Gastroesophageal sphincter (tissue), 4 donors: ENCODE measurements around the gene DNAH8. TPM values are rescaled to one million over a fixed set of nuclear protein-coding genes. Genes with fewer than 3 reads are reported as not detected.

Experiments
- ATAC-seq: fragments of 150-250 bp; one replicate; pipeline ENCODE4 v1.9.1; 2016; ENCODE audit warnings: mild to moderate bottlenecking, moderate library complexity
- H3K27ac ChIP-seq, 4 donors: fragments of 200-600 bp; sonication (generic) in 3 of 4; 1 replicate in 3 of 4; 2 replicates in 1 of 4; pipeline ENCODE4 v1.5.1; 2016 to 2019
- H3K27me3 ChIP-seq: fragments of 200-600 bp; sonication (generic); one replicate; pipeline ENCODE4 v1.5.1; 2019
- H3K36me3 ChIP-seq, 2 donors: fragments of 200-600 bp; sonication (generic); one replicate each; pipeline ENCODE4 v1.5.1; 2019; ENCODE audit warnings: control low read depth in 1 of 2
- H3K4me1 ChIP-seq, 3 donors: fragments of 200-600 bp; sonication (generic); 1 replicate in 2 of 3; 2 replicates in 1 of 3; pipeline ENCODE4 v1.5.1; 2016 to 2019; ENCODE audit warnings: control low read depth in 2 of 3
- H3K4me3 ChIP-seq, 2 donors: fragments of 200-600 bp; sonication (generic); one replicate each; pipeline ENCODE4 v1.5.1; 2019; ENCODE audit warnings: mild to moderate bottlenecking in 1 of 2, moderate library complexity in 1 of 2
- H3K9me3 ChIP-seq, 3 donors: fragments of 200-600 bp; sonication (generic); one replicate each; pipeline ENCODE4 v1.5.1; 2017 to 2019; ENCODE audit warnings: control low read depth in 2 of 3
- EP300 ChIP-seq: sonication (generic); formaldehyde crosslinking; IDR thresholded peaks from one replicate; pipeline ENCODE4 v1.6.1; 2017; ENCODE audit warnings: antibody characterized with exemption, mild to moderate bottlenecking
- POLR2A ChIP-seq, 2 donors: fragments of 450-650 bp; IDR thresholded peaks; one replicate each; pipeline ENCODE4 v1.6.1; 2017; ENCODE audit warnings: antibody characterized with exemption in 2 of 2, mild to moderate bottlenecking in 2 of 2, moderate library complexity in 1 of 2
- POLR2AphosphoS5 ChIP-seq: sonication (generic); formaldehyde crosslinking; IDR thresholded peaks from one replicate; pipeline ENCODE4 v1.6.1; 2017; ENCODE audit warnings: antibody characterized with exemption
- WGBS, 2 donors: methylation state at CpG; one replicate each; pipeline ENCODE4 v1.1.5; 2018; ENCODE audit warnings: low coverage in 1 of 2; 5-methylcytosine and 5-hydroxymethylcytosine counted together
- total RNA-seq, 4 donors: library from RNA; depleted of rRNA; stranded (reverse); fragments of >200 nt; gene quantifications; one replicate each; pipeline ENCODE4 v1.1.0, GENCODE V29; 2016
- TF ChIP-seq, protein P1 (sequence below), 4 experiments: fragments of 200-600 bp in 2 of 4; fragments of 450-650 bp in 2 of 4; sonication (generic) in 1 of 4; IDR thresholded peaks; one replicate each; pipeline ENCODE4 v1.5.1; 2017 to 2019; ENCODE audit warnings: antibody characterized with exemption in 4 of 4, mild to moderate bottlenecking in 2 of 4, moderate library complexity in 2 of 4

DNAH8 gene
- total RNA-seq, 4 donors from 2014 or later, result not detected

DNA sequence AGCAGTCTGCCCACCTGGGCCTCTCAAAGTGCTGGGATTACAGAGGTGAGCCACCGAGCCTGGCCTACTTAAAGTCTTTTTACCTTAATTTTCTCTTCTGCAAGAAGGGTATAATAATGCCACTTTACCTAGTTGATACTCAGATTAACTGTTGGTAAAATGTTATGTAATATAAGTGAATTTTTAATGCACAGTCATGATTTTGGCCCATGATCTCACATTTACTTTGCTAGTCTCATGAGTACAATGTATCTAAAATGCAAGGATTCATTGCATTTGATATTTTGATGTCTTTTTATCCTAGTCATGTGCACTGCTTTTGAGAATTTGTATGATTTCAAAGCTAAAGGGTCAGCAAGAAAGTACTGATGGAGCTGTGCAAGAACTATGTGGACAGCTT, 13.1 kb downstream of the DNAH8 start:
- Histone ChIP-seq H3K9me3 (no peaks in the 10 kb centered on the region), H3K4me3 (no peak overlapping the region), H3K27ac (no peak overlapping the region), H3K27me3 (no peaks in the 10 kb centered on the region), H3K4me1 (peaks cover 0 to 9% (median 0%) of the 10 kb centered on the region in 3 donors), H3K36me3 (no peaks in the 10 kb centered on the region)
- no peak for ATAC-seq
- 100% methylated on average over 1 of the region's 1 CpG for WGBS, 2 donors
- TF ChIP-seq EP300 (no peak), POLR2A (IDR thresholded peaks at IDR 0.05) (no peak), POLR2AphosphoS5 (no peak)
- TF ChIP-seq, protein P1, sequence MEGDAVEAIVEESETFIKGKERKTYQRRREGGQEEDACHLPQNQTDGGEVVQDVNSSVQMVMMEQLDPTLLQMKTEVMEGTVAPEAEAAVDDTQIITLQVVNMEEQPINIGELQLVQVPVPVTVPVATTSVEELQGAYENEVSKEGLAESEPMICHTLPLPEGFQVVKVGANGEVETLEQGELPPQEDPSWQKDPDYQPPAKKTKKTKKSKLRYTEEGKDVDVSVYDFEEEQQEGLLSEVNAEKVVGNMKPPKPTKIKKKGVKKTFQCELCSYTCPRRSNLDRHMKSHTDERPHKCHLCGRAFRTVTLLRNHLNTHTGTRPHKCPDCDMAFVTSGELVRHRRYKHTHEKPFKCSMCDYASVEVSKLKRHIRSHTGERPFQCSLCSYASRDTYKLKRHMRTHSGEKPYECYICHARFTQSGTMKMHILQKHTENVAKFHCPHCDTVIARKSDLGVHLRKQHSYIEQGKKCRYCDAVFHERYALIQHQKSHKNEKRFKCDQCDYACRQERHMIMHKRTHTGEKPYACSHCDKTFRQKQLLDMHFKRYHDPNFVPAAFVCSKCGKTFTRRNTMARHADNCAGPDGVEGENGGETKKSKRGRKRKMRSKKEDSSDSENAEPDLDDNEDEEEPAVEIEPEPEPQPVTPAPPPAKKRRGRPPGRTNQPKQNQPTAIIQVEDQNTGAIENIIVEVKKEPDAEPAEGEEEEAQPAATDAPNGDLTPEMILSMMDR (IDR thresholded peaks at IDR 0.05), result no peak

DNA sequence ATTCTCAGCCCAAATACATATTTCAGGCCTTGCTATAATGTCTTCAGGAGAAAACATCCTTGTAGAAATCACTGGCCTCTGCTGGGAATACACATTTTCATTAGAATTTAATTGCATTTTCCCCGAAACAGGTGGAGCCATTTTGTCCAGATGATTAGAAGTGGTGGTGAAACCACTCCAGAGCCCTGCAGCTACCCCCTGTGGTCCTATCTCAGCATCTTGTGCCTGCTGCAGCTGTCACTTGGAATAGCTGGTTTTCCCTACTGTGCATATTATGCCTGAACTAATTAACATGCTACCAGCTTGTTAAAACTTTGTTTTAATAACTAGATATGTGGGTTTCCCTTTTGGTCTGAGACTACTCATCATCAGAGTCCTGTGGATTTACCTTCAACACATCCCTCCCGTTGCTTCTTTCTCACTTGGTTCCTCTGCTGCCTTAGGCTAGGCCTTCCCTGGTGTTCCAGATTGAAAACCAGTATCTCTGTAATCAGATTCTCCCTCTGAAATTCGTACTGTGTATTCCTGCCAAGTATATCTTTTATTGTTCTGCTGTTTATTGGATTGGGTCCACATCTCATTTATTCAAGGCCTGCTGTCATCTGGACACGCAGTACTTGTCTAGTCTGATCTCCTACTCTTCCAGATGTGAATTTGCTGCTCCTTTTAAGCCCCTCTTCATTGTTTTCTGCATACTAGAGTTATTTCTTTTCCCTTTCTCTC, 15.2 kb downstream of the DNAH8 start:
- Histone ChIP-seq H3K27ac (no peak overlapping the region), H3K27me3 (no peaks in the 10 kb centered on the region), H3K9me3 (peaks cover 0 to 6% (median 0%) of the 10 kb centered on the region in 3 donors), H3K36me3 (no peaks in the 10 kb centered on the region), H3K4me1 (peaks cover 0 to 9% (median 0%) of the 10 kb centered on the region in 3 donors), H3K4me3 (no peak overlapping the region)
- whole genome bisulfite sequencing, 2 donors, result 35 to 50% methylated on average over 4 of the region's 4 CpGs
- no peak for ATAC-seq
- TF ChIP-seq, protein P1 (IDR thresholded peaks at IDR 0.05), result no peak
- no peak for TF ChIP-seq POLR2A (IDR thresholded peaks at IDR 0.05)
- no peak for TF ChIP-seq POLR2AphosphoS5
- no peak for TF ChIP-seq EP300

DNA sequence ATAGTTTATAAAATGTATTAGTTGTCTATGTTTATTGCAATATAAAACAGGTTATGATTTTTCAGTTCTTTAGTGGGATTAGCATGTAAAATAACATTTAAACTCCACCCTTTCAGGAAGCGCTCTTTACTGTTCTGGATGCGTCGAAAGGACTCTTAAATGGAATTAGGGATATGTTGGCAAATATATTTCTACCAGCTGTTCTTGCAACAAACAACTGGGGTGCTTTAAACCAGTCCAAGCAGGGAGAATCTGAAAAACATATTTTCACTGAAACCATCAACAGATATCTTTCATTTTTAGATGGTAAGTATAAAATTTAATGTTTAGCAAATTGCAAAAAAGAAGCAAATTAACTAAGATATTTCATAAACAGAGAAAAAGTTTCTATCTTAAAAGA, 21.8 kb downstream of the DNAH8 start:
- no peaks in the 10 kb centered on the region for H3K36me3 ChIP-seq
- H3K9me3 ChIP-seq, result peaks cover 0 to 13% (median 0%) of the 10 kb centered on the region in 3 donors
- no peak overlapping the region for H3K4me3 ChIP-seq
- no peak overlapping the region for H3K27ac ChIP-seq
- no peaks in the 10 kb centered on the region for H3K4me1 ChIP-seq
- ATAC-seq, result no peak
- TF ChIP-seq POLR2A (IDR thresholded peaks at IDR 0.05) (no peak), POLR2AphosphoS5 (no peak), EP300 (no peak)
- TF ChIP-seq, protein P1 (IDR thresholded peaks at IDR 0.05), result no peak
- H3K27me3 ChIP-seq, result peaks cover 10% of the 10 kb centered on the region
- whole genome bisulfite sequencing, 2 donors, result 63 to 80% methylated on average over 3 of the region's 3 CpGs

DNA sequence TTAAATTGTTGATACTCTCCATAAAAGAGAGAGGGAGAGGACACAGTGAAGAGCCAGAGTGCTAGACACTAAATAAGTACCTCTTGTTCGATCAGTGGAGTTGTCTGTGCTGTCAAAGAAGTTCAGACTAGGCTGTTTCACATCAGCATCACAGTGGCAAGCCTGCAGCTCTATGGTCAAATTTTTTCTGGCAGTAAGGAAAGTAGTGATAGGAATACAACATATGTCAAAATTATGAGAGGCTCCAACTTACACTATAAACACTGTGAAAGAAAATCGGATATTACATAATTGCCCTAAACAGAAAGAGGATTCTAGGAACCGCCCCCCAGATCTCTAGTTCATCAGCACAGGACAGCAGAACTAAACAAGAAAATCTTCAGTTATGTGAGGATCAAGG, 23.1 kb downstream of the DNAH8 start:
- ATAC-seq, result no peak
- WGBS, 2 donors, result 17 to 37% methylated on average over 2 to 3 of the region's 3 CpGs
- no peak for TF ChIP-seq POLR2AphosphoS5
- TF ChIP-seq, protein P1 (IDR thresholded peaks at IDR 0.05), result no peak
- TF ChIP-seq POLR2A (IDR thresholded peaks at IDR 0.05), result no peak
- no peak for TF ChIP-seq EP300

DNA sequence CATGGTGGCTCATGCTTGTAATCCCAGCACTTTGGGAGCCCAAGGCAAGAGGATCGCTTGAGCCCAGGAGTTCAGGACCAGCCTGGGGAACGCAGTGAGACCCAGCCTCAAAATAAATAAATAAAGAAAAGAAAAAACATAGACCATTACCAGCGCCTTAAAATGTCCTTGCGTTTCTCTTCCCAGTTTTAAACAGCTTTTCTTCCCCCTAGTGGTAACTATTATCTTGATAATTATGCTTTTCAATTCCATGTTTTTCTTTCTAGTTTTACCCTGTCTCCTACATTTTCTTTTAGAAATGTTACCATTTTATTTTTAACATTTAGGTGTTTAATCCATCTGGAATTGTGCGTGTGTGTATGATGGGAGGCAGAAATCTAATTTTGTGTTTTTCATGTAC, 24.4 kb downstream of the DNAH8 start:
- peaks cover 21% of the 10 kb centered on the region for H3K27me3 ChIP-seq
- WGBS, 2 donors, result 37% methylated on average over 5 of the region's 5 CpGs
- no peak for TF ChIP-seq POLR2A (IDR thresholded peaks at IDR 0.05)
- TF ChIP-seq, protein P1 (IDR thresholded peaks at IDR 0.05), result no peak
- TF ChIP-seq POLR2AphosphoS5, result no peak
- no peak for TF ChIP-seq EP300
- no peak overlapping the region for H3K4me3 ChIP-seq
- ATAC-seq, result no peak
- peaks cover 0 to 13% (median 0%) of the 10 kb centered on the region in 3 donors for H3K9me3 ChIP-seq
- H3K36me3 ChIP-seq, result no peaks in the 10 kb centered on the region
- H3K27ac ChIP-seq, result no peak overlapping the region
- H3K4me1 ChIP-seq, result no peaks in the 10 kb centered on the region

More for the DNA sequence above, 23.1 kb downstream of the DNAH8 start:
- Histone ChIP-seq H3K27ac (no peak overlapping the region), H3K36me3 (no peaks in the 10 kb centered on the region), H3K9me3 (peaks cover 0 to 13% (median 0%) of the 10 kb centered on the region in 3 donors), H3K27me3 (peaks cover 14% of the 10 kb centered on the region), H3K4me3 (no peak overlapping the region), H3K4me1 (no peaks in the 10 kb centered on the region)
